Pancreas (tissue), 10 donors: ENCODE data around the gene LZTR1. TPM values are rescaled to one million over a fixed set of nuclear protein-coding genes. Genes with fewer than 3 reads are reported as not detected.

Source experiments
- ATAC-seq, 4 donors: fragments of 200-7000 bp; cut with Tn5 transposase; one replicate each; pipeline versions ENCODE4 v1.8.0 to v1.9.1; 2020; ENCODE audit warnings: mild to moderate bottlenecking in 4 of 4, moderate library complexity in 4 of 4
- DNase-seq, 6 donors: peaks; one replicate each; pipeline ENCODE4 v3.0.0-alpha.2; 2020
- FAIRE-seq: peaks from 2 replicates; lab custom pipeline; 2012; peaks lifted over from hg19 to GRCh38; lab: Jason Lieb, UNC
- H3K27ac ChIP-seq, 4 donors: fragments of 200-600 bp; sonication (generic); 1 replicate in 3 of 4; 2 replicates in 1 of 4; pipeline versions ENCODE4 v1.5.0 to v1.8.0; 2020
- H3K27me3 ChIP-seq, 4 donors: fragments of 200-600 bp; one replicate each; pipeline ENCODE4 v1.8.0; 2021
- H3K36me3 ChIP-seq, 3 donors: fragments of 200-600 bp; sonication (generic) in 1 of 3; one replicate each; pipeline versions ENCODE4 v1.5.0 to v1.8.0; 2020 to 2021
- H3K4me1 ChIP-seq, 3 donors: fragments of 200-600 bp; one replicate each; pipeline ENCODE4 v1.8.0; 2021
- H3K4me3 ChIP-seq, 4 donors: fragments of 200-600 bp; sonication (generic) in 2 of 4; one replicate each; pipeline versions ENCODE4 v1.5.0 to v1.8.0; 2020 to 2021
- H3K9me3 ChIP-seq, 4 donors: fragments of 200-600 bp; one replicate each; pipeline ENCODE4 v1.8.0; 2021
- WGBS, 2 donors: extraction: QIAGEN DNeasy Blood & Tissue Kit; methylation state at CpG; one replicate each; pipeline ENCODE4 v1.1.7; 2013; 5-methylcytosine and 5-hydroxymethylcytosine counted together
- intact Hi-C, 3 donors: fragments of 100-400 bp; cut with DNase I; formaldehyde crosslinking; loops; one replicate each; pipeline versions ENCODE4 v1.11.1 to v1.14.2; 2022
- polyA plus RNA-seq, 2 donors: library from polyadenylated mRNA; stranded (reverse); fragments of 200-250 nt; gene quantifications; one replicate each; pipeline ENCODE4 v1.2.3, GENCODE V29; 2013
- total RNA-seq, 6 donors: library from RNA; stranded (reverse); fragmentation: NEBNext Ultra II Directional in 4 of 6; extraction: Animal tissue kit (Norgen Biotek cat#: 25700) in 4 of 6; gene quantifications; one replicate each; pipeline versions ENCODE4 v1.2.1 to v1.2.4, GENCODE V29; 2021 to 2023
- TF ChIP-seq, protein P1 (sequence below), 4 donors: fragments of 200-600 bp; sonication (generic) in 3 of 4; IDR thresholded peaks; one replicate each; pipeline versions ENCODE4 v1.5.0 to v1.8.0; 2021; ENCODE audit warnings: antibody characterized with exemption in 4 of 4
- donor health status: healthy with polysubstance abuse.
- donor health status: DM: no; HTN: no; CAD: no; lungs with moderate emphysema.
- donor health status: DM: no; HTN: no; CAD: no.
- donor health status: control.
- donor health status: control.
- donor health status: Bipolar disorder and iron deficiency.
- donor health status: DM: yes; HTN: yes; CAD: no.
- donor health status: DM: no; HTN: no; CAD: no.
- donor health status: DM: no; HTN: no; CAD: no.
- donor health status: DM: yes; HTN: yes; CAD: no.

Gene LZTR1
- total and polyA plus RNA-seq, 8 donors: 15.0 to 56.2 (median 22.5) TPM

DNA sequence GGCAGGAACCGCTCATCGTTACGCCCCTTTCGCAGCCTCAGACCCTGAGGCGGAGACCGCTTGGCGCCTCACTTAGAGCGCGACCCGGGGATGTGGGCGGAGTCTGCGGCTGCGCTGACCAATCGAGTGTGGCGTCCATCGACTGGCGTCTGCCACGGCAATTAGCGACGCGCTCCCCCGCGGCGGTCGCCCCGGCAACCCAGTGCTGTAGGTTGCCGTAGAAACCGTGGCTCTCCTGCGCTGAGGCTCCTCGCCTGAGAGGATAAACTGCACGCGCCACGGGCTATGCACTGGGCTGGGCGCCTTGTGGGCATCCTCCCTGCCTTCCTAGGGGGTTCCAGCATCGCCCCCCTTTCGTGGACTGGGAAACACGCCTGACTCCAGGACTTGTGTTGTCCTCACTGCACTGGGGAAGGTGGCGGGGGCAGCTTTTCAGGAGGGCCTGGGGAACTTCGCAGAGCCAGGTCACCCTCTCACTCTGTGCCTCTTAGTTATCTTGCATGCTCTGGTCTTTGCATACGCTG is 32.2 kb downstream of the LZTR1 start:
- intact Hi-C loops: no loop called here
- FAIRE-seq: no peak
- H3K27ac ChIP-seq: no peak overlapping the region

DNA sequence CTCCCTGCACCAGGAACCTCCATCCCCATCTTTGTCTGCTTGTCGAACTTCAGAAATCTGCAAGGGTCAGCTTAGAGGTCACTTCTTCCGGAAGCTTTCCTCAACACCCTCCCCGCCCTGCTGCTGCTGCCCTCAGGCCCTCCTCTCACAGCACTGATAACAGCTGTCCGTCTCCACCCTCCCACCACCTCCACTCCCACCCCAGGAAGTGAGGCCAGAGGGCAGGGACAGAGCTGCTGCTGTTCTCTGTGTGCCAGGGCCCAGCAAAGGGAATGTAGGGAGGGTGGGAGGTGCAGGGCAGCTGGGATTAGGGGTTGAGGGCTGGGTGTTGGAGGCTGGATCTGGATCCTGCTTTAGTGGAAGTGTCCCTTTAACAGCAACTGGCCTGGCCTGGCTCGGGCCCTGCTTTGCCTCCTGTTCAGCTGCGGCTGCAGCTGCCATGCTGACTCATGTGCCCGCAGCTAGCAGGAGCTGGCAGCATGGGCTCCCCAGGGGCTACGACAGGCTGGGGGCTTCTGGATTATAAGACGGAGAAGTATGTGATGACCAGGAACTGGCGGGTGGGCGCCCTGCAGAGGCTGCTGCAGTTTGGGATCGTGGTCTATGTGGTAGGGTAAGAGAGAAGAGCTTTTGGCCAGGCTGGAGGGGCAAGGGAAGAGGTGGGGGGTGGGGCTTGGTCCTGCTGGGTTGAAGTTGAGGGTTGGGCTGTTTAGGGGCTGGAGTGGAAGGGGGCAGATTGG is 32.8 kb downstream of the LZTR1 start, which contains the start of gene P2RX6:
Gene P2RX6, plus strand, starts transcription at position 440 of the 740 bp plus-strand sequence. Its CDS starts 10 bp downstream, at position 450.
- H3K27me3 ChIP-seq: no peaks in the 10 kb centered on the region
- TF ChIP-seq, protein P1, sequence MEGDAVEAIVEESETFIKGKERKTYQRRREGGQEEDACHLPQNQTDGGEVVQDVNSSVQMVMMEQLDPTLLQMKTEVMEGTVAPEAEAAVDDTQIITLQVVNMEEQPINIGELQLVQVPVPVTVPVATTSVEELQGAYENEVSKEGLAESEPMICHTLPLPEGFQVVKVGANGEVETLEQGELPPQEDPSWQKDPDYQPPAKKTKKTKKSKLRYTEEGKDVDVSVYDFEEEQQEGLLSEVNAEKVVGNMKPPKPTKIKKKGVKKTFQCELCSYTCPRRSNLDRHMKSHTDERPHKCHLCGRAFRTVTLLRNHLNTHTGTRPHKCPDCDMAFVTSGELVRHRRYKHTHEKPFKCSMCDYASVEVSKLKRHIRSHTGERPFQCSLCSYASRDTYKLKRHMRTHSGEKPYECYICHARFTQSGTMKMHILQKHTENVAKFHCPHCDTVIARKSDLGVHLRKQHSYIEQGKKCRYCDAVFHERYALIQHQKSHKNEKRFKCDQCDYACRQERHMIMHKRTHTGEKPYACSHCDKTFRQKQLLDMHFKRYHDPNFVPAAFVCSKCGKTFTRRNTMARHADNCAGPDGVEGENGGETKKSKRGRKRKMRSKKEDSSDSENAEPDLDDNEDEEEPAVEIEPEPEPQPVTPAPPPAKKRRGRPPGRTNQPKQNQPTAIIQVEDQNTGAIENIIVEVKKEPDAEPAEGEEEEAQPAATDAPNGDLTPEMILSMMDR (IDR thresholded peaks at IDR 0.05): no peak
- DNase-seq: peak in 2 of 6 donors; percentile 12 to 54
- no peak for FAIRE-seq
- 26 to 28% methylated on average over 12 of the region's 12 CpGs for WGBS, 2 donors
- no peak within 1 kb of the TSS for H3K27ac ChIP-seq
- no peaks in the 10 kb centered on the region for H3K9me3 ChIP-seq
- intact Hi-C loops: no loop called here
- H3K4me3 ChIP-seq: peak within 1 kb of the TSS in 2 of 4 donors; percentile 2 to 28
- peaks cover 0 to 8% (median 0%) of the 10 kb centered on the region in 3 donors for H3K4me1 ChIP-seq
- peak in 3 of 4 donors; percentile 38 to 51 (median 50) for ATAC-seq
- no peaks in the 10 kb centered on the region for H3K36me3 ChIP-seq

More for the DNA sequence above, 32.2 kb downstream of the LZTR1 start:
- no peaks in the 10 kb centered on the region for H3K27me3 ChIP-seq
- H3K36me3 ChIP-seq: no peaks in the 10 kb centered on the region
- H3K4me1 ChIP-seq: peaks cover 0 to 8% (median 0%) of the 10 kb centered on the region in 3 donors
- H3K9me3 ChIP-seq: no peaks in the 10 kb centered on the region
- TF ChIP-seq, protein P1 (IDR thresholded peaks at IDR 0.05): no peak
- peak overlapping the region in 2 of 4 donors; percentile 2 to 28 for H3K4me3 ChIP-seq
- 2 to 3% methylated on average over 40 of the region's 40 CpGs for WGBS, 2 donors
- DNase-seq (peak; percentile 62 to 85 (median 72)), ATAC-seq (peak; percentile 80 to 93 (median 90))

DNA sequence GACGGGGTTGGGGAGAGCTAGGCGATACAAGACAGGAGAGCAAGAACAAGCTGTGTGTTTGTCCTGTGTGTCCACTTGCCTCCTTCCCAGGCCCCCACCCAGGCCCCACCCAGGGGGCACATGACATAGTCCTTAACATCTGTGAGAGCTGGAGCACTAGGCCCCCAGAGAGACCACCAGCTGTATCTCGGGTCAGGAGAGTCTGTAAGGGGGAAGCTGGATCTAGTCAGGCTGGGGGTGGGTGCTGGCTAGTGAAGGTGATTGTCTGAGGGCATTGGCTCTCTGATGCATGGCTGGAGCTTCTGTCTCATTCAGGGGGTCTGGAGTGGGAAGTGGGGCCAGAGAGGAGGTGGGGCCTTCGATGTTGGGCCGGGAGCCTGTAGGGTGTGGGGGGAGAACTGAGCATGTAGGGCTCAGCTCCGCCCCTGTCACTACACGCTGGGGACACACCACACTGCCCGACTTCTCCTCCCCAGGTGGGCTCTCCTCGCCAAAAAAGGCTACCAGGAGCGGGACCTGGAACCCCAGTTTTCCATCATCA is 33.4 kb downstream of the LZTR1 start:
- Histone ChIP-seq H3K36me3 (no peaks in the 10 kb centered on the region), H3K27ac (no peak overlapping the region), H3K9me3 (no peaks in the 10 kb centered on the region), H3K4me3 (no peak overlapping the region), H3K4me1 (peaks cover 0 to 8% (median 0%) of the 10 kb centered on the region in 3 donors), H3K27me3 (no peaks in the 10 kb centered on the region)
- intact Hi-C loops: no loop called here
- FAIRE-seq (no peak), DNase-seq (peak in 1 of 6 donors; percentile 49), ATAC-seq (no peak)
- TF ChIP-seq, protein P1 (IDR thresholded peaks at IDR 0.05): no peak
- 50 to 54% methylated on average over 9 to 10 of the region's 10 CpGs for WGBS, 2 donors

DNA sequence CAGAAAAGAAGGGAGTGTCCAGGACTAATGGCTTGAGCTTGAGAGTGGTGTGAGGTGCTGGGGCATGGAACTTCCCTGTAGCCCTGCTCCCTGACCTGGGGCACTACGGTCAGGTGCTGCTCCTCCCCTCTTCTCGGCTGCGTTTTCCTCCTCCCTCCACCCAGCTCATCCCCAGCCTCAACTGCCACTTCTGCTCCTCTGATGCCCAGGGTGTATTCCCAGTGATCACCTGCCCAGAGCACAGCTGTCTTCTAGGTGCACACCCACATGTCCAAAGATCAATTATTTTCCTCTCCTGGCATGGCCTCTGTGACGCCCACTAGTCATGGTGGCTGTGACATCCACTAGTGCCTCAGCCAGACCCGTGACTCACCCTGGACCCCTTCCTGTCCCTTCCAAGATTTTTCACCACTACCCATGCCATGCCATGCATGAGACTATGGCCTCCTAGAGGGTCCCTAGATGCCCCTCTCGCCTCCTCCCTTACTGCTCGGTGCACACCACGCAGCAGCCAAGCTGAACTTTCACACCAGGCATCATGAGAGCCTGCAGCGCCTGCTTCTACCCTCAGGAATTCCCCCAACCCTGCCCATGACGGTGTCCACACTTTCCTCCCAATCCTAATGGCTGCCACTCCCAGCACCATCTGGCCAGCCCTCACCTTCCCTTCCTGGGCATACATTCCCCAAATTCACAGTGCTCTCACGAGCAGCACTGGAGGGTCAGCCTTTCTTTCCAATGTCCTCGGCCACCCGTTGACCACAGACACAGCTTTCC is 34.7 kb downstream of the LZTR1 start:
- 60 to 74% methylated on average over 13 of the region's 13 CpGs for WGBS, 2 donors
- no peak overlapping the region for H3K4me3 ChIP-seq
- no peaks in the 10 kb centered on the region for H3K27me3 ChIP-seq
- no peaks in the 10 kb centered on the region for H3K9me3 ChIP-seq
- peak in 1 of 6 donors; percentile 14 for DNase-seq
- no peak overlapping the region for H3K27ac ChIP-seq
- ATAC-seq: no peak
- peaks cover 0 to 8% (median 0%) of the 10 kb centered on the region in 3 donors for H3K4me1 ChIP-seq
- no peaks in the 10 kb centered on the region for H3K36me3 ChIP-seq
- no peak for FAIRE-seq
- intact Hi-C loops: no loop called here
- TF ChIP-seq, protein P1 (IDR thresholded peaks at IDR 0.05): no peak
